Natural killer cell (primary cell): ENCODE data around the gene FJX1. TPM values are rescaled to one million over a fixed set of nuclear protein-coding genes. Genes with fewer than 3 reads are reported as not detected.

ENCODE experiments used
- ATAC-seq, 3 donors: fragments of 150-1000 bp in 2 of 3; fragments of 200-7000 bp in 1 of 3; cut with Tn5 transposase; 1 replicate in 1 of 3; 2 replicates in 2 of 3; pipeline ENCODE4 v1.10.0; 2021; ENCODE audit warnings: mild to moderate bottlenecking in 2 of 3, moderate library complexity in 2 of 3
- DNase-seq, 2 donors: peaks; one replicate each; pipeline versions ENCODE4 v3.0.0 to v3.0.0-alpha.2; 2013 to 2021; ENCODE audit warnings: mixed read lengths in 1 of 2
- H3K27ac ChIP-seq: one replicate; pipeline ENCODE4 v1.5.1; 2013; ENCODE audit warnings: mild to moderate bottlenecking, low read length
- H3K27me3 ChIP-seq: one replicate; pipeline ENCODE4 v1.6.1; 2013; ENCODE audit warnings: low read length; ENCODE audit not compliant: control insufficient read depth, insufficient read depth
- H3K36me3 ChIP-seq: one replicate; pipeline ENCODE4 v1.6.1; 2013; ENCODE audit warnings: low read length; ENCODE audit not compliant: control insufficient read depth, insufficient read depth
- H3K4me1 ChIP-seq: one replicate; pipeline ENCODE4 v1.6.1; 2013; ENCODE audit warnings: low read length; ENCODE audit not compliant: control insufficient read depth, insufficient read depth
- H3K4me3 ChIP-seq: one replicate; pipeline ENCODE4 v1.5.1; 2013; ENCODE audit warnings: low read length
- H3K9me3 ChIP-seq: one replicate; pipeline ENCODE4 v1.6.1; 2013; ENCODE audit warnings: low read length; ENCODE audit not compliant: control insufficient read depth, insufficient read depth
- H3K27ac Mint-ChIP-seq, 2 donors: one replicate each; pipeline ENCODE4 v1.8.0; 2022; ENCODE audit warnings: mild to moderate bottlenecking in 2 of 2, mixed read lengths in 2 of 2, moderate library complexity in 1 of 2
- H3K27me3 Mint-ChIP-seq, 2 donors: one replicate each; pipeline ENCODE4 v1.8.0; 2022; ENCODE audit warnings: low read depth in 2 of 2, mixed read lengths in 2 of 2
- H3K36me3 Mint-ChIP-seq: one replicate; pipeline ENCODE4 v1.8.0; 2022; ENCODE audit warnings: mixed read lengths
- H3K4me1 Mint-ChIP-seq, 2 donors: one replicate each; pipeline ENCODE4 v1.8.0; 2022; ENCODE audit warnings: mixed read lengths in 2 of 2
- H3K4me3 Mint-ChIP-seq: one replicate; pipeline ENCODE4 v1.8.0; 2022; ENCODE audit warnings: mild to moderate bottlenecking, moderate library complexity, mixed read lengths
- H3K9me3 Mint-ChIP-seq, 2 donors: one replicate each; pipeline ENCODE4 v1.8.0; 2022; ENCODE audit warnings: mixed read lengths in 2 of 2
- WGBS: methylation state at CpG from one replicate; pipeline ENCODE4 v1.1.7; 2013; ENCODE audit warnings: missing lambda C conversion rate; ENCODE audit not compliant: insufficient coverage; 5-methylcytosine and 5-hydroxymethylcytosine counted together
- intact Hi-C: fragments of 100-400 bp; cut with micrococcal nuclease; formaldehyde crosslinking; loops from one replicate; pipeline ENCODE4 v1.14.2; 2022
- total RNA-seq, 4 donors: library from RNA; stranded (reverse); fragments of 120-200 nt in 1 of 4; gene quantifications; one replicate each; pipeline versions ENCODE4 v1.2.3 to v1.2.4, GENCODE V29; 2013 to 2022
- TF ChIP-seq, protein P1 (sequence below): fragments of 200-600 bp; IDR thresholded peaks from one replicate; pipeline ENCODE4 v1.8.0; 2022; ENCODE audit warnings: antibody characterized with exemption

FJX1 gene
- total RNA-seq, 3 donors from 2014 or later (not counting 1 experiment from before 2014, with no cell fraction given), result not detected

DNA sequence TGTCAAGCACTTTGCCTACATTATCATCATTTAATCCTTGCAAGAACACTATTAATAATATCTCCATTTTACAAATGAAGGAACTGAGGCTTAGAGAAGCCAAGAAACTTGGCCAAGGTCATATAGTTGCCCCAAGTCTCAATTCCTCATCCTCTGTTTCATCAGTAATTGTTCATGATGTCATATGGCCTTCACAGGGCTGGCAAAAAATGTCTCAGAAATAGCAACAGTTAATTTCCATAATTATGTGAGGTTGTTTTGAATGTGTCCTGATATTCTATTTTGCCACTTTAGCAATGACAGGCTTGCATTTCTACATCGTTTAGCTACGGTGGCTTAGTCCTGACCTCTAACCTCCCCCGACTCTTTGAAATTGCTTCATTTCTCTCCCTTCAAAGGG, 23.7 kb downstream of the FJX1 start:
- no peak overlapping the region for H3K4me3 Mint-ChIP-seq
- no peaks in the 10 kb centered on the region for H3K4me1 Mint-ChIP-seq
- Histone ChIP-seq H3K9me3 (no peaks in the 10 kb centered on the region), H3K27ac (no peak overlapping the region), H3K36me3 (no peaks in the 10 kb centered on the region), H3K27me3 (no peaks in the 10 kb centered on the region), H3K4me3 (no peak overlapping the region), H3K4me1 (no peaks in the 10 kb centered on the region)
- no peak for ATAC-seq
- no peak for DNase-seq
- 93% methylated on average over 3 of the region's 3 CpGs for WGBS
- H3K27me3 Mint-ChIP-seq, result peaks cover 10 to 60% of the 10 kb centered on the region in 2 donors
- TF ChIP-seq, protein P1, sequence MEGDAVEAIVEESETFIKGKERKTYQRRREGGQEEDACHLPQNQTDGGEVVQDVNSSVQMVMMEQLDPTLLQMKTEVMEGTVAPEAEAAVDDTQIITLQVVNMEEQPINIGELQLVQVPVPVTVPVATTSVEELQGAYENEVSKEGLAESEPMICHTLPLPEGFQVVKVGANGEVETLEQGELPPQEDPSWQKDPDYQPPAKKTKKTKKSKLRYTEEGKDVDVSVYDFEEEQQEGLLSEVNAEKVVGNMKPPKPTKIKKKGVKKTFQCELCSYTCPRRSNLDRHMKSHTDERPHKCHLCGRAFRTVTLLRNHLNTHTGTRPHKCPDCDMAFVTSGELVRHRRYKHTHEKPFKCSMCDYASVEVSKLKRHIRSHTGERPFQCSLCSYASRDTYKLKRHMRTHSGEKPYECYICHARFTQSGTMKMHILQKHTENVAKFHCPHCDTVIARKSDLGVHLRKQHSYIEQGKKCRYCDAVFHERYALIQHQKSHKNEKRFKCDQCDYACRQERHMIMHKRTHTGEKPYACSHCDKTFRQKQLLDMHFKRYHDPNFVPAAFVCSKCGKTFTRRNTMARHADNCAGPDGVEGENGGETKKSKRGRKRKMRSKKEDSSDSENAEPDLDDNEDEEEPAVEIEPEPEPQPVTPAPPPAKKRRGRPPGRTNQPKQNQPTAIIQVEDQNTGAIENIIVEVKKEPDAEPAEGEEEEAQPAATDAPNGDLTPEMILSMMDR, result no peak
- no peak overlapping the region for H3K27ac Mint-ChIP-seq
- intact Hi-C loops, result no loop called here
- H3K36me3 Mint-ChIP-seq, result no peaks in the 10 kb centered on the region
- no peaks in the 10 kb centered on the region for H3K9me3 Mint-ChIP-seq

DNA sequence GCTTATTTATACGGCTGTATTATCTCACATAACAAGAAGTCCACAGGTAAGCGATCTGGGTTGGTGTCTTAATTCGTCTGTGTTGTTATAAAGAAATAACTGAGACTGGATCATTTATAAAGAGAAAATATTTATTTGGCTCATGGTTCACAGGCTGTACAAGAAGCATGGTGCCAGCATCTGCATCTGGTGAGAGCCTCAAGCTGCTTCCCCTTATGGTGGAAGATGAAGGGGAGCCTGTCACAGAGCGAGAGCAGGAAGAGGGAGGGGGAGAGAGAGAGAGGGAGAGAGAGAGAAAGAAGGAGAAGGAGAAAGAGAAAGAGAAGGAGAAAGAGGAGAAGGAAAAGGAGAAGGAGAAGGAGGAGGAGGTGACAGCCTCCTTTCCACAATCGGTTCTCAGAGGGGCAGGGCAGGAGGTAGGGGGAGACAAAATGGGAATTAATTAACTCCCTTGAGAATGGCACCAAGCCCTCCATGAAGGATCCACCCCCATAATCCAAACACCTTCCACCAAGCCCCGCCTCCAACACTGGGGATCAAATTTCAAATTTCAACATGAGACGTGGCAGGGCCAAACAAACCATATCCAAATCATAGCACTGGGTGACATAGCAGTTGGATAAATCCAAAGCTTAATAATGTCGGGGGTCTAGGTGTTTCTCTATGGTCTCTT, 29.3 kb downstream of the FJX1 start:
- peaks cover 3% of the 10 kb centered on the region for H3K27me3 ChIP-seq
- TF ChIP-seq, protein P1, result no peak
- Mint-ChIP-seq H3K9me3 (no peaks in the 10 kb centered on the region), H3K36me3 (no peaks in the 10 kb centered on the region), H3K4me1 (no peaks in the 10 kb centered on the region), H3K4me3 (no peak overlapping the region), H3K27ac (no peak overlapping the region), H3K27me3 (peaks cover 23 to 58% of the 10 kb centered on the region in 2 donors)
- H3K4me1 ChIP-seq, result no peaks in the 10 kb centered on the region
- no peak for DNase-seq
- H3K4me3 ChIP-seq, result no peak overlapping the region
- ATAC-seq, result no peak
- H3K9me3 ChIP-seq, result no peaks in the 10 kb centered on the region
- intact Hi-C loops, result no loop called here
- H3K27ac ChIP-seq, result no peak overlapping the region
- H3K36me3 ChIP-seq, result no peaks in the 10 kb centered on the region
- 85% methylated on average over 8 of the region's 8 CpGs for WGBS

DNA sequence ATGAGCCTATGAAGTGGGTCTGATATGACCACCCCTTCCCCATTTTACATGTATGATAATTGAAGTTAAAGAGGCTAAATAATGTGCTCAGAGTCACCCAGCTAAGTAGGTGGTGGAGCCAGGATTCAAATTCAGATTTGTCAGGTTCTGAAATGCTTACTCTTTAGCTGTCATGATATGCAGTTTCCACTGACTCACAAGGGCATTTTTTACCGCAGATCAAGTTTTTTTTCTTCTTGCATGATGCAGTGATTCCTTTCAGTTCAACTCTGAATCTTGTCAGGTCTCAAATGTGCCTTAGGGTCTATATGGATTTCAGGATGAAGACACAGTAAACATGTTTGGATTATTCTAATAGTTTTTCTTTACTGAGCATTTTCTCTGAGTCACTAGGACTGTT, 31.7 kb downstream of the FJX1 start:
- TF ChIP-seq, protein P1, result no peak
- H3K4me3 Mint-ChIP-seq, result no peak overlapping the region
- no peaks in the 10 kb centered on the region for H3K9me3 Mint-ChIP-seq
- Histone ChIP-seq H3K27ac (no peak overlapping the region), H3K36me3 (no peaks in the 10 kb centered on the region), H3K4me3 (no peak overlapping the region), H3K4me1 (no peaks in the 10 kb centered on the region), H3K27me3 (peaks cover 4% of the 10 kb centered on the region), H3K9me3 (no peaks in the 10 kb centered on the region)
- H3K27ac Mint-ChIP-seq, result no peak overlapping the region
- peaks cover 38 to 76% of the 10 kb centered on the region in 2 donors for H3K27me3 Mint-ChIP-seq
- intact Hi-C loops, result no loop called here
- H3K4me1 Mint-ChIP-seq, result no peaks in the 10 kb centered on the region
- DNase-seq (no peak), ATAC-seq (no peak)
- 67% methylated on average over 1 of the region's 1 CpG for WGBS
- no peaks in the 10 kb centered on the region for H3K36me3 Mint-ChIP-seq

DNA sequence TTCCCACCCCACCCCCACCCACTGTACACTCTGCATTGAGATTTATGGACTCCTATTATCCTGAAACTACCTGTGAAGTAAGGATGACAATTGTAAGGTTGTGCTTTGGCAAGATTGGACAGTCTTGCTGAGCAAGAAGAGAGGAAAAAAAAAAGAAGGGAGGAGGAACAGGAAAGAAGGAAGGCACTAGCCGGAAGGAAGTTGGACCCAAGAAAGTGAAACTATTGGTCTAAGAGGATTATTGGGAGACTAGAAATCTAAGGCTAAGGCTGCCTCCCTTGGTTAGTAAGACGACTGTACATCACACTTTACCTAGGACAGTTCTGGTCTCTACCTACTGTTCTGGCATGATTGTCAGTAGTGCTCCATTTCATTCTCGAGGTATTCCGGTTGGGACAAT, 32.2 kb downstream of the FJX1 start:
- no peak for ATAC-seq
- Mint-ChIP-seq H3K4me1 (no peaks in the 10 kb centered on the region), H3K4me3 (no peak overlapping the region), H3K27me3 (peaks cover 43 to 79% of the 10 kb centered on the region in 2 donors), H3K27ac (no peak overlapping the region), H3K9me3 (no peaks in the 10 kb centered on the region), H3K36me3 (no peaks in the 10 kb centered on the region)
- TF ChIP-seq, protein P1, result no peak
- DNase-seq, result no peak
- Histone ChIP-seq H3K4me1 (no peaks in the 10 kb centered on the region), H3K27me3 (peaks cover 5% of the 10 kb centered on the region), H3K27ac (no peak overlapping the region), H3K9me3 (no peaks in the 10 kb centered on the region), H3K4me3 (no peak overlapping the region), H3K36me3 (no peaks in the 10 kb centered on the region)
- intact Hi-C loops, result no loop called here
- WGBS, result 80% methylated on average over 4 of the region's 4 CpGs
